Cardiac muscle cell (in vitro differentiated cells and primary cell): ENCODE data around the gene PCK1. TPM values are rescaled to one million over a fixed set of nuclear protein-coding genes. Genes with fewer than 3 reads are reported as not detected.

Experiments used
- DNase-seq, 2 donors: peaks; one replicate each; pipeline versions ENCODE4 v3.0.0 to v3.0.0-alpha.2; 2010 to 2017; ENCODE audit warnings: low read depth in 1 of 2, low spot score in 1 of 2
- H3K27ac ChIP-seq: fragments of 200-600 bp; sonication (generic); 2 replicates; pipeline ENCODE4 v1.5.1; 2016
- H3K27me3 ChIP-seq: fragments of 200-600 bp; sonication (generic); 2 replicates; pipeline ENCODE4 v1.6.0; 2016; ENCODE audit warnings: control low read depth
- H3K36me3 ChIP-seq: fragments of 200-600 bp; sonication (generic); 2 replicates; pipeline ENCODE4 v1.5.1; 2016; ENCODE audit warnings: control low read depth
- H3K4me1 ChIP-seq: fragments of 200-600 bp; sonication (generic); 2 replicates; pipeline ENCODE4 v1.8.1; 2017; ENCODE audit warnings: low read depth, mild to moderate bottlenecking, mixed run types
- H3K4me3 ChIP-seq: fragments of 200-600 bp; sonication (generic); 2 replicates; pipeline ENCODE4 v1.5.1; 2016; ENCODE audit warnings: mild to moderate bottlenecking
- H3K9me3 ChIP-seq: fragments of 200-600 bp; sonication (generic); 2 replicates; pipeline ENCODE4 v1.5.1; 2017; ENCODE audit warnings: low read depth, mild to moderate bottlenecking, control low read depth
- CTCF ChIP-seq: IDR thresholded peaks from 2 replicates; pipeline ENCODE4 v1.5.1; 2012; ENCODE audit warnings: low read depth, mild to moderate bottlenecking, low read length
- polyA plus RNA-seq: library from polyadenylated mRNA; unstranded; fragments of >200 nt; fragmentation: Nextera tagmentation; extraction: Ambion mirVana; gene quantifications from 2 replicates; pipeline ENCODE4 v1.2.1, GENCODE V29; 2016
- total RNA-seq: library from RNA; depleted of rRNA; stranded (reverse); fragments of >200 nt; gene quantifications from 2 replicates; pipeline ENCODE4 v1.2.3, GENCODE V29; 2016

Gene PCK1
- total and polyA plus RNA-seq, 2 experiments from 2014 or later, result 1.6 TPM; not detected in 1

GRCh38 chr20:57601211-57601570, 40.3 kb downstream of the PCK1 start:
- peaks cover 7% of the 10 kb centered on the region for H3K4me1 ChIP-seq
- H3K27me3 ChIP-seq, result no peaks in the 10 kb centered on the region
- no peaks in the 10 kb centered on the region for H3K9me3 ChIP-seq
- no peaks in the 10 kb centered on the region for H3K36me3 ChIP-seq
- no peak for DNase-seq
- no peak for TF ChIP-seq CTCF
- H3K4me3 ChIP-seq, result no peak overlapping the region
- no peak overlapping the region for H3K27ac ChIP-seq

- H3K4me3 ChIP-seq, result no peak overlapping the region
- no peaks in the 10 kb centered on the region for H3K9me3 ChIP-seq
- TF ChIP-seq CTCF, result no peak
- no peaks in the 10 kb centered on the region for H3K36me3 ChIP-seq
- H3K4me1 ChIP-seq, result peaks cover 7% of the 10 kb centered on the region
- H3K27me3 ChIP-seq, result no peaks in the 10 kb centered on the region
- DNase-seq, result no peak
- H3K27ac ChIP-seq, result no peak overlapping the region
Measured at GRCh38 chr20:57601737-57602136, 40.8 kb downstream of the PCK1 start.

GRCh38 chr20:57603120-57603519, 42.2 kb downstream of the PCK1 start:
- peaks cover 3% of the 10 kb centered on the region for H3K4me1 ChIP-seq
- H3K27ac ChIP-seq, result no peak overlapping the region
- no peaks in the 10 kb centered on the region for H3K9me3 ChIP-seq
- no peak overlapping the region for H3K4me3 ChIP-seq
- H3K27me3 ChIP-seq, result no peaks in the 10 kb centered on the region
- H3K36me3 ChIP-seq, result no peaks in the 10 kb centered on the region
- TF ChIP-seq CTCF, result no peak
- no peak for DNase-seq

GRCh38 chr20:57605045-57605444, 44.1 kb downstream of the PCK1 start:
- Histone ChIP-seq H3K4me3 (no peak overlapping the region), H3K27ac (no peak overlapping the region)

GRCh38 chr20:57605878-57606277, 45.0 kb downstream of the PCK1 start:
- no peaks in the 10 kb centered on the region for H3K27me3 ChIP-seq
- no peak for TF ChIP-seq CTCF
- H3K27ac ChIP-seq, result no peak overlapping the region
- DNase-seq, result no peak
- H3K36me3 ChIP-seq, result no peaks in the 10 kb centered on the region
- H3K9me3 ChIP-seq, result no peaks in the 10 kb centered on the region
- H3K4me3 ChIP-seq, result no peak overlapping the region
- H3K4me1 ChIP-seq, result no peaks in the 10 kb centered on the region

More at GRCh38 chr20:57605045-57605444, 44.1 kb downstream of the PCK1 start:
- no peaks in the 10 kb centered on the region for H3K27me3 ChIP-seq
- no peak for DNase-seq
- TF ChIP-seq CTCF, result no peak
- no peaks in the 10 kb centered on the region for H3K36me3 ChIP-seq
- H3K4me1 ChIP-seq, result no peaks in the 10 kb centered on the region
- H3K9me3 ChIP-seq, result no peaks in the 10 kb centered on the region

- no peak for DNase-seq
- H3K9me3 ChIP-seq, result no peaks in the 10 kb centered on the region
- no peak for TF ChIP-seq CTCF
- H3K4me3 ChIP-seq, result no peak overlapping the region
- H3K4me1 ChIP-seq, result no peaks in the 10 kb centered on the region
- no peaks in the 10 kb centered on the region for H3K36me3 ChIP-seq
- H3K27me3 ChIP-seq, result no peaks in the 10 kb centered on the region
- no peak overlapping the region for H3K27ac ChIP-seq
Measured at GRCh38 chr20:57608516-57608915, 47.6 kb downstream of the PCK1 start.
